HCT116 (cell line): ENCODE data around the gene DLEU7. TPM values are rescaled to one million over a fixed set of nuclear protein-coding genes. Genes with fewer than 3 reads are reported as not detected.

ENCODE experiments used
- ATAC-seq: fragments of 200-7000 bp; cut with Tn5 transposase; 2 replicates; pipeline ENCODE4 v1.9.1; 2020; ENCODE audit warnings: mild to moderate bottlenecking, moderate library complexity
- BruUV-seq: library from RNA; stranded (reverse); fragments of 400-500 nt; replicated peaks from 2 replicates; lab custom pipeline; 2021; lab: Mats Ljungman, UMichigan
- CTCF ChIA-PET: fragments of 300-600 bp; sonication (Branson Sonifier 250); formaldehyde crosslinking; loops from one replicate; lab custom pipeline; 2021; ENCODE audit warnings: antibody characterized with exemption; lab: Charles Lee
- POLR2A ChIA-PET: fragments of 300-600, 350-600 bp; sonication (Branson Sonifier 250); formaldehyde crosslinking; loops from one replicate; lab custom pipeline; 2021; ENCODE audit warnings: antibody characterized with exemption; lab: Charles Lee
- RAD21 ChIA-PET, 2 experiments: fragments of 300-600 bp; sonication (Branson Sonifier 250); formaldehyde crosslinking; loops; one replicate each; lab custom pipeline; 2023; ENCODE audit warnings: low total read pairs in 2 of 2; ENCODE audit not compliant: uncharacterized antibody in 2 of 2, unreplicated experiment in 2 of 2, low non-redundant PET in 1 of 2; lab: Charles Lee
- DNase-seq: peaks from one replicate; pipeline ENCODE4 v3.0.0-alpha.2; 2010; ENCODE audit warnings: low read depth, low spot score
- H2AFZ ChIP-seq: fragments of 200-600 bp; shearing (Covaris generic), sonication (generic); 2 replicates; pipeline ENCODE4 v1.6.1; 2017; ENCODE audit warnings: low read depth, mixed run types, mixed read lengths, antibody characterized with exemption, low read length; ENCODE audit not compliant: poor library complexity, severe bottlenecking
- H3K27ac ChIP-seq: 2 replicates; pipeline ENCODE4 v1.5.1; 2012; ENCODE audit warnings: low read depth, low read length
- H3K27me3 ChIP-seq: fragments of 200-600 bp; sonication (generic); 2 replicates; pipeline ENCODE4 v1.6.1; 2016; ENCODE audit warnings: mixed run types, low read length, mixed read lengths; ENCODE audit not compliant: insufficient read depth
- H3K36me3 ChIP-seq, 2 experiments: fragments of 200-500 bp in 1 of 2; fragments of 200-600 bp in 1 of 2; sonication (Bioruptor generic) in 1 of 2; sonication (generic) in 1 of 2; 2 replicates each; pipeline versions ENCODE4 v1.5.1 to v1.6.1; 2014 to 2016; ENCODE audit warnings: low read length in 2 of 2, inconsistent platforms in 1 of 2, mixed read lengths in 1 of 2, mixed run types in 1 of 2; ENCODE audit not compliant: insufficient read depth in 2 of 2, control insufficient read depth in 1 of 2
- H3K4me1 ChIP-seq, 2 experiments: fragments of 200-600 bp in 1 of 2; sonication (generic) in 1 of 2; 2 replicates each; pipeline versions ENCODE4 v1.5.1 to v1.6.1; 2012 to 2017; ENCODE audit warnings: low read length in 2 of 2, inconsistent platforms in 1 of 2, mild to moderate bottlenecking in 1 of 2, mixed read lengths in 1 of 2, mixed run types in 1 of 2, moderate library complexity in 1 of 2; ENCODE audit not compliant: insufficient read depth in 2 of 2, control insufficient read depth in 1 of 2
- H3K4me2 ChIP-seq: fragments of 200-600 bp; sonication (generic); 2 replicates; pipeline ENCODE4 v1.6.1; 2017; ENCODE audit warnings: mixed run types, low read length, mixed read lengths
- H3K4me3 ChIP-seq, 2 experiments: fragments of 200-600 bp in 1 of 2; sonication (generic) in 1 of 2; replicated peaks in 1 of 2; 2 replicates each; pipeline ENCODE4 v1.5.1; 2011 to 2016; ENCODE audit warnings: low read length in 2 of 2, control low read depth in 1 of 2, low read depth in 1 of 2, mild to moderate bottlenecking in 1 of 2, mixed read lengths in 1 of 2, mixed run types in 1 of 2
- H3K79me2 ChIP-seq: fragments of 200-600 bp; sonication (generic); 2 replicates; pipeline ENCODE4 v1.6.1; 2017; ENCODE audit warnings: mild to moderate bottlenecking, mixed run types, low read length, moderate library complexity, mixed read lengths; ENCODE audit not compliant: insufficient read depth
- H3K9ac ChIP-seq: fragments of 200-600 bp; sonication (generic); 2 replicates; pipeline ENCODE4 v1.6.1; 2016; ENCODE audit warnings: low read length, mixed read lengths
- H3K9me2 ChIP-seq: fragments of 200-600 bp; sonication (generic), shearing (Covaris generic); 2 replicates; pipeline ENCODE4 v1.6.1; 2017; ENCODE audit warnings: mixed run types, mild to moderate bottlenecking, moderate library complexity; ENCODE audit not compliant: insufficient read depth
- H3K9me3 ChIP-seq, 2 experiments: fragments of 200-500 bp in 1 of 2; fragments of 200-600 bp in 1 of 2; sonication (Bioruptor generic) in 1 of 2; sonication (generic) in 1 of 2; 2 replicates each; pipeline ENCODE4 v1.6.1; 2014 to 2017; ENCODE audit warnings: low read length in 2 of 2, mixed read lengths in 2 of 2, inconsistent platforms in 1 of 2, low read depth in 1 of 2, mild to moderate bottlenecking in 1 of 2, mixed run types in 1 of 2, moderate library complexity in 1 of 2; ENCODE audit not compliant: control insufficient read depth in 1 of 2, insufficient read depth in 1 of 2
- H4K20me1 ChIP-seq: fragments of 200-600 bp; sonication (generic), shearing (Covaris generic); 2 replicates; pipeline ENCODE4 v1.6.1; 2017; ENCODE audit warnings: mixed run types, mild to moderate bottlenecking, moderate library complexity; ENCODE audit not compliant: insufficient read depth
- CEBPB ChIP-seq: IDR thresholded peaks from 2 replicates; pipeline ENCODE4 v1.6.1; 2012; ENCODE audit warnings: low read depth
- CTCF ChIP-seq, 3 experiments: fragments of 200-600 bp in 1 of 3; sonication (generic) in 1 of 3; IDR thresholded peaks in 2 of 3; conservative IDR thresholded peaks in 1 of 3; 2 replicates each; pipeline ENCODE4 v1.5.1; 2012 to 2017; ENCODE audit warnings: low read depth in 2 of 3, low read length in 2 of 3, antibody characterized with exemption in 1 of 3, borderline replicate concordance in 1 of 3, control low read depth in 1 of 3, mild to moderate bottlenecking in 1 of 3, mixed read lengths in 1 of 3, mixed run types in 1 of 3, moderate library complexity in 1 of 3; ENCODE audit not compliant: insufficient read depth in 1 of 3
- EGR1 ChIP-seq: IDR thresholded peaks from 2 replicates; pipeline ENCODE4 v1.6.1; 2012; ENCODE audit warnings: low read depth
- EZH2 ChIP-seq: fragments of 200-600 bp; sonication (generic); IDR thresholded peaks from 2 replicates; pipeline ENCODE4 v1.6.1; 2017; ENCODE audit warnings: antibody characterized with exemption, mixed run types
- FOSL1 ChIP-seq: IDR thresholded peaks from 2 replicates; pipeline ENCODE4 v1.6.1; 2012; ENCODE audit warnings: low read depth
- POLR2A ChIP-seq: IDR thresholded peaks from 2 replicates; pipeline ENCODE4 v1.7.0; 2011; ENCODE audit warnings: borderline replicate concordance; ENCODE audit not compliant: insufficient read depth, insufficient read length; ENCODE audit errors: extremely low read depth
- REST ChIP-seq: IDR thresholded peaks from 2 replicates; pipeline ENCODE4 v1.6.1; 2012; ENCODE audit warnings: low read depth
- SIN3A ChIP-seq: IDR thresholded peaks from 2 replicates; pipeline ENCODE4 v1.6.1; 2012; ENCODE audit warnings: low read depth
- TCF7L2 ChIP-seq: IDR thresholded peaks from 2 replicates; pipeline ENCODE4 v1.7.0; 2011; ENCODE audit warnings: borderline replicate concordance, inconsistent platforms; ENCODE audit not compliant: insufficient read depth, insufficient read length; ENCODE audit errors: extremely low read depth
- ZBTB33 ChIP-seq: IDR thresholded peaks from 2 replicates; pipeline ENCODE4 v1.6.1; 2011; ENCODE audit warnings: mild to moderate bottlenecking, low read length, moderate library complexity; ENCODE audit not compliant: insufficient replicate concordance; ENCODE audit errors: extremely low read depth
- ZFX ChIP-seq: fragments of 450-650 bp; IDR thresholded peaks from 2 replicates; pipeline ENCODE4 v1.6.1; 2017
- intact Hi-C: fragments of 100-400 bp; cut with micrococcal nuclease; formaldehyde crosslinking; loops from 2 replicates; pipeline ENCODE4 v1.10.0; 2022
- total RNA-seq: library from RNA; stranded (reverse); gene quantifications from one replicate; pipeline ENCODE4 v1.2.1, GENCODE V29; 2021; ENCODE audit not compliant: unreplicated experiment

Gene DLEU7
- total RNA-seq, 1 experiment from 2014 or later: not detected

- peaks cover 2% of the 10 kb centered on the region; the same call in 1 of the 2 replicates for H3K9me2 ChIP-seq
- TF ChIP-seq CTCF (IDR thresholded peaks at IDR 0.05 in 2 of 3, conservative IDR thresholded peaks at IDR 0.05 in 1 of 3; ENCODE audit: borderline replicate concordance in 1 of 3, insufficient read depth in 1 of 3, low read depth in 2 of 3, low read length in 2 of 3) (no peak), EZH2 (no peak), POLR2A (no peak), REST (no peak), ZFX (no peak), EGR1 (no peak), CEBPB (no peak), TCF7L2 (no peak), ZBTB33 (no peak), SIN3A (no peak), FOSL1 (no peak)
- TF ChIP-seq, all 23 proteins: peak for 0
- Histone ChIP-seq H4K20me1 (no peaks in the 10 kb centered on the region), H3K9me3 (no peaks in the 10 kb centered on the region), H3K27me3 (no peaks in the 10 kb centered on the region), H3K4me3 (no peak overlapping the region), H3K4me2 (no peak overlapping the region), H3K9ac (no peak overlapping the region), H3K79me2 (no peaks in the 10 kb centered on the region), H3K36me3 (no peaks in the 10 kb centered on the region), H2AFZ (no peak overlapping the region), H3K27ac (no peak overlapping the region), H3K4me1 (no peaks in the 10 kb centered on the region)
- RAD21 ChIA-PET: no interaction called here
- CTCF ChIA-PET: no interaction called here
- POLR2A ChIA-PET: no interaction called here
- ATAC-seq: no peak
- intact Hi-C loops: no loop called here
- BruUV-seq: no TSS peak
- no peak for DNase-seq
These were observed 32.5 kb downstream of the DLEU7 start for GRCh38 chr13:50810998-50811397.
